PC-9 (cell line): ENCODE results near the gene TBC1D22B. TPM values are rescaled to one million over a fixed set of nuclear protein-coding genes. Genes with fewer than 3 reads are reported as not detected.

Source experiments
- BruUV-seq: library from RNA; stranded (reverse); fragments of 400-500 nt; replicated peaks from 2 replicates; lab custom pipeline; 2021; lab: Mats Ljungman, UMichigan
- CTCF ChIA-PET: fragments of 300-600 bp; sonication (Branson Sonifier 250); formaldehyde crosslinking; loops from one replicate; lab custom pipeline; 2022; ENCODE audit warnings: antibody characterized with exemption; lab: Charles Lee
- POLR2A ChIA-PET: fragments of 300-600 bp; sonication (Branson Sonifier 250); formaldehyde crosslinking; loops from one replicate; lab custom pipeline; 2022; ENCODE audit warnings: antibody characterized with exemption; ENCODE audit not compliant: unreplicated experiment; lab: Charles Lee
- DNase-seq, 2 experiments: peaks; one replicate each; pipeline versions ENCODE4 v3.0.0 to v3.0.0-alpha.2; 2015 to 2022; ENCODE audit warnings: mixed read lengths in 1 of 2
- H2AFZ ChIP-seq: fragments of 200-600 bp; sonication (generic); 2 replicates; pipeline ENCODE4 v1.8.1; 2017; ENCODE audit warnings: antibody characterized with exemption
- H3F3A ChIP-seq: fragments of 200-600 bp; sonication (generic); 2 replicates; pipeline ENCODE4 v1.8.1; 2017; ENCODE audit warnings: antibody characterized with exemption, mild to moderate bottlenecking, low read depth; ENCODE audit not compliant: insufficient read depth
- H3K27ac ChIP-seq: fragments of 200-600 bp; sonication (generic); 2 replicates; pipeline ENCODE4 v1.6.1; 2016; ENCODE audit warnings: mixed run types
- H3K27me3 ChIP-seq: fragments of 200-600 bp; sonication (generic); 2 replicates; pipeline ENCODE4 v1.6.1; 2016; ENCODE audit warnings: low read depth, mixed run types; ENCODE audit not compliant: insufficient read depth
- H3K36me3 ChIP-seq: fragments of 200-600 bp; sonication (generic); 2 replicates; pipeline ENCODE4 v1.6.1; 2016; ENCODE audit warnings: low read depth, mixed run types
- H3K4me1 ChIP-seq: fragments of 200-600 bp; sonication (generic); replicated peaks from 2 replicates; pipeline ENCODE4 v1.6.1; 2016; ENCODE audit warnings: mixed run types; ENCODE audit not compliant: insufficient read depth
- H3K4me2 ChIP-seq: fragments of 200-600 bp; sonication (generic); 2 replicates; pipeline ENCODE4 v1.6.1; 2017; ENCODE audit warnings: mixed run types
- H3K4me3 ChIP-seq: fragments of 200-600 bp; sonication (generic); 2 replicates; pipeline ENCODE4 v1.6.1; 2016; ENCODE audit warnings: mixed run types
- H3K79me2 ChIP-seq: fragments of 200-600 bp; sonication (generic); 2 replicates; pipeline ENCODE4 v1.6.1; 2017; ENCODE audit warnings: low read depth, mixed run types
- H3K9me2 ChIP-seq: fragments of 200-600 bp; sonication (generic); 2 replicates; pipeline ENCODE4 v1.8.1; 2017; ENCODE audit warnings: mild to moderate bottlenecking; ENCODE audit not compliant: insufficient read depth
- H3K9me3 ChIP-seq: fragments of 200-600 bp; sonication (generic); 2 replicates; pipeline ENCODE4 v1.8.1; 2016; ENCODE audit warnings: low read depth; ENCODE audit not compliant: insufficient read depth
- H4K20me1 ChIP-seq: fragments of 200-600 bp; sonication (generic); 2 replicates; pipeline ENCODE4 v1.8.1; 2017; ENCODE audit not compliant: insufficient read depth
- EZH2 ChIP-seq: fragments of 200-600 bp; sonication (generic); IDR thresholded peaks from 2 replicates; pipeline ENCODE4 v1.8.0; 2017; ENCODE audit warnings: antibody characterized with exemption, low read depth
- intact Hi-C: fragments of 100-400 bp; cut with micrococcal nuclease; formaldehyde crosslinking; loops from one replicate; pipeline ENCODE4 v1.10.0; 2022; ENCODE audit not compliant: unreplicated experiment
- total RNA-seq: library from RNA; stranded (reverse); gene quantifications from 2 replicates; pipeline ENCODE4 v1.2.3, GENCODE V29; 2021
- TF ChIP-seq, protein P1 (sequence below): fragments of 200-600 bp; sonication (generic); conservative IDR thresholded peaks from 2 replicates; pipeline ENCODE4 v1.6.1; 2017; ENCODE audit warnings: mixed run types, antibody characterized with exemption, mild to moderate bottlenecking, moderate library complexity

Gene TBC1D22B
- total RNA-seq, 1 experiment from 2014 or later = 14.6 TPM

DNA sequence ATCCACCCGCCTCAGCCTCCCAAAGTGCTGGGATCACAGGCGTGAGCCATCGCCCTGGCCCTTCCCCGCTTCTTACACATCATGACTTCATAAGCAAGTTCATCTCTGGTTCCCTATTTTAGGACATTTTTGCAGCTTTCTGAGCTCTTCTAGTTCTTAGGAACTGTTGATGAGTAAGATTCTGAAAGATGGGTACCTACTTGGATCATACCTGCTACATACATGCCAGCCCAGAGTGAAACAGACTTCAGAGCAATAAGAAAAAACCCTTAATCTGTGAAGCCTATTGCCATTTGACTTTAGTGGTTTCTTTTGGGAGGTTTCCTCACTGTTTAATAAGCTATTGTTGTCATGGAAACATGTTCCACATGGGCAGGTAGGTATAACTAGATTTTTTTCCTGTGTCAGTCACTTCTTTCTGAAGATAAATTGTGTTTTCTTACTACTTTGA lies 28.3 kb downstream of the TBC1D22B start:
- Histone ChIP-seq H3K9me3 (no peaks in the 10 kb centered on the region), H3K4me3 (no peak overlapping the region), H3K27ac (no peak overlapping the region), H3K27me3 (no peaks in the 10 kb centered on the region), H3F3A (no peaks in the 10 kb centered on the region), H3K79me2 (no peaks in the 10 kb centered on the region), H3K4me2 (no peak overlapping the region), H3K36me3 (peaks cover 10% of the 10 kb centered on the region; the same call in 1 of the 2 replicates), H3K4me1 (no peaks in the 10 kb centered on the region), H3K9me2 (no peaks in the 10 kb centered on the region), H4K20me1 (no peaks in the 10 kb centered on the region), H2AFZ (no peak overlapping the region)
- BruUV-seq = no TSS peak
- intact Hi-C loops = no loop called here
- TF ChIP-seq, protein P1, sequence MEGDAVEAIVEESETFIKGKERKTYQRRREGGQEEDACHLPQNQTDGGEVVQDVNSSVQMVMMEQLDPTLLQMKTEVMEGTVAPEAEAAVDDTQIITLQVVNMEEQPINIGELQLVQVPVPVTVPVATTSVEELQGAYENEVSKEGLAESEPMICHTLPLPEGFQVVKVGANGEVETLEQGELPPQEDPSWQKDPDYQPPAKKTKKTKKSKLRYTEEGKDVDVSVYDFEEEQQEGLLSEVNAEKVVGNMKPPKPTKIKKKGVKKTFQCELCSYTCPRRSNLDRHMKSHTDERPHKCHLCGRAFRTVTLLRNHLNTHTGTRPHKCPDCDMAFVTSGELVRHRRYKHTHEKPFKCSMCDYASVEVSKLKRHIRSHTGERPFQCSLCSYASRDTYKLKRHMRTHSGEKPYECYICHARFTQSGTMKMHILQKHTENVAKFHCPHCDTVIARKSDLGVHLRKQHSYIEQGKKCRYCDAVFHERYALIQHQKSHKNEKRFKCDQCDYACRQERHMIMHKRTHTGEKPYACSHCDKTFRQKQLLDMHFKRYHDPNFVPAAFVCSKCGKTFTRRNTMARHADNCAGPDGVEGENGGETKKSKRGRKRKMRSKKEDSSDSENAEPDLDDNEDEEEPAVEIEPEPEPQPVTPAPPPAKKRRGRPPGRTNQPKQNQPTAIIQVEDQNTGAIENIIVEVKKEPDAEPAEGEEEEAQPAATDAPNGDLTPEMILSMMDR = no peak
- no peak for TF ChIP-seq EZH2
- CTCF ChIA-PET = no interaction called here
- no peak for DNase-seq
- POLR2A ChIA-PET = no interaction called here

DNA sequence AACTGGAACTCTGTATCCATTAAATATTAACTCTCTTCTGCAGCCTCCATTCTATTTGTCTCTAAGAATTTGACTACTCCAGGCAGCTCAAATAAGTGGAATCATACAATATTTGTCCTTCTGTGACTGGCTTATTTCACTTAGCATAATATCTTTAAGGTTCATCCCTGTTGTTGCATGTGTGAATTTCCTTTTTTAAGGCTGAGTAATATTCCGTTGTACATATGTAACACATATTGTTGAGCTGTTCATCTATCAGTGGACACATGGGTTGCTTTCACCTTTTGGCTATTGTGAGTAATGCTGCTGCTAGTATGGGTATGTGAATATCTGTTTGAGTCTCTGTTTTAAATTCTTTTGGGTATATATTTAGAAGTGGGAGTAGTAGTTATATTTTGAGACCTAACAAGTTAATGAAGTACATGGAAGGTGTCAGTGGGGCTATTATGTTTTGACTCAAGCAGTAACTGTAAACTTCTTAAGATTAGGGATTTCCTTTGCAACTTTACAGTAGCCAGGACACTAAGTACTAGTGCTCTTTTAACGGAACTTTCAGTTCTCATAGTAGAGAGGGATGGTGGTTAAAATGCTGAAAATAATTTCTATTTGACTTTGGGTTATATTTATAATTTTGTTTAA lies 30.1 kb downstream of the TBC1D22B start:
- Histone ChIP-seq H4K20me1 (no peaks in the 10 kb centered on the region), H3K79me2 (no peaks in the 10 kb centered on the region), H3K9me2 (no peaks in the 10 kb centered on the region), H3K4me3 (no peak overlapping the region), H3K9me3 (no peaks in the 10 kb centered on the region), H3K27ac (no peak overlapping the region), H2AFZ (no peak overlapping the region), H3K36me3 (peaks cover 10% of the 10 kb centered on the region), H3K4me1 (no peaks in the 10 kb centered on the region), H3K27me3 (no peaks in the 10 kb centered on the region), H3F3A (no peaks in the 10 kb centered on the region), H3K4me2 (no peak overlapping the region)
- TF ChIP-seq EZH2 = no peak
- TF ChIP-seq, protein P1 = no peak
- BruUV-seq = no TSS peak
- ChIA-PET POLR2A (no interaction called here), CTCF (no interaction called here)
- DNase-seq = no peak
- intact Hi-C loops = no loop called here

DNA sequence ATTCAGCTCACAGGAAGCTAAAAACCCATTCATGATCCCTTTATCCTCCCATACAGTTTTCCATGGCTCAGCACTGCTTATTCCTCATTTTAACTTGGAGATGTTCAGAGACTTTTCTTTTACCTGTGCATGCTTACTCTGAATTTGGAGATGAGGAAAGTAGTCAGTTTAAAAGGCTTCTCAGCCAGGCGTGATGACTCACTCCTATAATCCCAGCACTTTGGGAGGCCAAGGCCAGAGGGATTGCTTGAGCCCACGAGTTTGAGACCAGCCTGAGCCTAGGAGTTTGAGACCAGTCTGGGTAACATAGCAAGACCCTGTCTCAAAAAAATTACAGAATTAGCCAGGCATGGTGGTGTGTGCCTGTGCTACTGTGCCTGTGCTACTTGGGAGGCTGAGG lies 30.7 kb downstream of the TBC1D22B start:
- POLR2A ChIA-PET = no interaction called here
- H3K36me3 ChIP-seq = peaks cover 10% of the 10 kb centered on the region

More for the DNA sequence above, 30.7 kb downstream of the TBC1D22B start:
- no peak overlapping the region for H3K27ac ChIP-seq
- no peak overlapping the region for H3K4me2 ChIP-seq
- H3K4me1 ChIP-seq = no peaks in the 10 kb centered on the region
- peak in 1 of 2 experiments; percentile 17 for DNase-seq
- H3F3A ChIP-seq = no peaks in the 10 kb centered on the region
- H3K27me3 ChIP-seq = no peaks in the 10 kb centered on the region
- H2AFZ ChIP-seq = no peak overlapping the region
- no peak overlapping the region for H3K4me3 ChIP-seq
- H3K9me2 ChIP-seq = no peaks in the 10 kb centered on the region
- no peaks in the 10 kb centered on the region for H3K9me3 ChIP-seq
- intact Hi-C loops = no loop called here
- TF ChIP-seq, protein P1 = no peak
- no peak for TF ChIP-seq EZH2
- CTCF ChIA-PET = no interaction called here
- BruUV-seq = no TSS peak
- no peaks in the 10 kb centered on the region for H4K20me1 ChIP-seq
- H3K79me2 ChIP-seq = no peaks in the 10 kb centered on the region
